ENCODE results near the gene THAP6.
"Not testable (repeated sequence)": the region's sequence is repeated elsewhere in the genome, so short reads cannot be mapped to it uniquely, and the experiment has no call there.

The THAP6 gene

DNA sequence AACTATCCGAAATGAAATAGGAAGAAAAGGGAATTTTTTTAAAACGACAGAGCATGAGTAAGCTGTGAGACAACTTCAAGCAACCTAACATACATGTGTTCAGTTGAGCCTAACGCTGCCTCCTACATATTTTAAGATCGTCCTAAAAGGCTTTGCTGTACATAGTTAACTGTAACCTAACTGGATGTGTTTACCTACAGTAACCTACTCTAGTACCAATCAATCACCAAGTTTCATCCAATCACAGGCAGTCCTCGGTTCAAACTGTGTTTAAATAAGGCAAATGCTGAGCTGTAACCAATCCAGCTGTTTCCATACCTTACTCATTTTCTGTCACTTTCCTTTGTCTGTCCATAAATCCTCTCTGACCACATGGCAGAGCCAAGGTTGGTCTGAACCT is 17.1 kb upstream of the THAP6 start:
- Histone ChIP-seq H3K36me3 (ENCODE audit: low read depth) (peaks cover 64% of the 10 kb centered on the region), H3K27ac (ENCODE audit: poor library complexity, severe bottlenecking) (no peak overlapping the region), H3K4me3 (ENCODE audit: severe bottlenecking) (no peak overlapping the region), H3K27me3 (ENCODE audit: insufficient read depth, poor library complexity, severe bottlenecking) (no peaks in the 10 kb centered on the region), H3K9me3 (ENCODE audit: severe bottlenecking) (peaks cover 4% of the 10 kb centered on the region), H3K4me1 (ENCODE audit: insufficient read depth, poor library complexity, severe bottlenecking) (peaks cover 6% of the 10 kb centered on the region)
- TF ChIP-seq, protein P1, sequence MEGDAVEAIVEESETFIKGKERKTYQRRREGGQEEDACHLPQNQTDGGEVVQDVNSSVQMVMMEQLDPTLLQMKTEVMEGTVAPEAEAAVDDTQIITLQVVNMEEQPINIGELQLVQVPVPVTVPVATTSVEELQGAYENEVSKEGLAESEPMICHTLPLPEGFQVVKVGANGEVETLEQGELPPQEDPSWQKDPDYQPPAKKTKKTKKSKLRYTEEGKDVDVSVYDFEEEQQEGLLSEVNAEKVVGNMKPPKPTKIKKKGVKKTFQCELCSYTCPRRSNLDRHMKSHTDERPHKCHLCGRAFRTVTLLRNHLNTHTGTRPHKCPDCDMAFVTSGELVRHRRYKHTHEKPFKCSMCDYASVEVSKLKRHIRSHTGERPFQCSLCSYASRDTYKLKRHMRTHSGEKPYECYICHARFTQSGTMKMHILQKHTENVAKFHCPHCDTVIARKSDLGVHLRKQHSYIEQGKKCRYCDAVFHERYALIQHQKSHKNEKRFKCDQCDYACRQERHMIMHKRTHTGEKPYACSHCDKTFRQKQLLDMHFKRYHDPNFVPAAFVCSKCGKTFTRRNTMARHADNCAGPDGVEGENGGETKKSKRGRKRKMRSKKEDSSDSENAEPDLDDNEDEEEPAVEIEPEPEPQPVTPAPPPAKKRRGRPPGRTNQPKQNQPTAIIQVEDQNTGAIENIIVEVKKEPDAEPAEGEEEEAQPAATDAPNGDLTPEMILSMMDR (IDR thresholded peaks at IDR 0.05; ENCODE audit: poor library complexity, severe bottlenecking) = no peak
- peak; percentile 40 for ATAC-seq (ENCODE audit: low read depth)
- DNase-seq (ENCODE audit: low spot score) = no peak

DNA sequence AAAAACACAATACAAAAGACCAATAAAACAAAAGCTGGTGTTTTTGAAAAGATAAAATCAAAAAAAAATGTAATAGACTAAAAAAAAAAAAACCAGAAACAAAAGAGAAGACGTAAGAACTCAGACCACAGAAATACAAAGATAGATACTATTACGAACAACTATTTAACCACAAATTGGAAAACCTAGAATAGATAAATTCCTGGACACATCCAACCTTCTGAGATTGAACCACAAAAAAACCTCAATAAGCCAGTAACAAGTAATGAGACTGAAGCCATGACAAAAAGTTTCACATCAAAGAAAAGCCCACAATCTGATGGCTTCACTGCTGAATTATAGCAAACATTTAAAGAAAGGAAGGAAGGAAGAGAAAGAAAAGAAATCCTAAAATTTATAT is 16.2 kb upstream of the THAP6 start:
- Histone ChIP-seq H3K27ac (ENCODE audit: poor library complexity, severe bottlenecking) (no peak overlapping the region), H3K4me3 (ENCODE audit: severe bottlenecking) (no peak overlapping the region), H3K36me3 (ENCODE audit: low read depth) (peaks cover 64% of the 10 kb centered on the region), H3K4me1 (ENCODE audit: insufficient read depth, poor library complexity, severe bottlenecking) (peaks cover 6% of the 10 kb centered on the region), H3K27me3 (ENCODE audit: insufficient read depth, poor library complexity, severe bottlenecking) (no peaks in the 10 kb centered on the region), H3K9me3 (ENCODE audit: severe bottlenecking) (peaks cover 4% of the 10 kb centered on the region)
- TF ChIP-seq, protein P1 (IDR thresholded peaks at IDR 0.05; ENCODE audit: poor library complexity, severe bottlenecking) = no peak
- no peak for DNase-seq (ENCODE audit: low spot score)
- no peak for ATAC-seq (ENCODE audit: low read depth)

DNA sequence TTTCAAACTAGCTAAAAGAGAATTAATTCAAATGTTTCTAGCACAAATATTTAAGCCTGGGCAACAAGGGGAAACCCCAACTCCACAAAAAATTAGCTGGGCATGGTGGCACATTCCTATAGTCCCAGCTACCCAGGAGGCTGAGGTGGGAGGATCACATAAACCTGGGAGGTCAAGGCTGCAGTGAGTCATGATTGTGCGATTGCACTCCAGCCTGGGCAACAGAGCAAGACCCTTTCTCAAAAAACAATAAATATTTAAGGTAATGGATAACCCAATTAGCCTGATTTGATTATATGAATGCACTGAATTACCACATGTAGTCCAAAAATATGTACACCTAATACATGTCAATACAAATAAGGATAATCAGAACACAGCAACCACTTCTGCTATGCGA is 14.4 kb upstream of the THAP6 start:
- ATAC-seq (ENCODE audit: low read depth) (no peak), DNase-seq (ENCODE audit: low spot score) (no peak)
- peaks cover 58% of the 10 kb centered on the region for H3K36me3 ChIP-seq (ENCODE audit: low read depth)

DNA sequence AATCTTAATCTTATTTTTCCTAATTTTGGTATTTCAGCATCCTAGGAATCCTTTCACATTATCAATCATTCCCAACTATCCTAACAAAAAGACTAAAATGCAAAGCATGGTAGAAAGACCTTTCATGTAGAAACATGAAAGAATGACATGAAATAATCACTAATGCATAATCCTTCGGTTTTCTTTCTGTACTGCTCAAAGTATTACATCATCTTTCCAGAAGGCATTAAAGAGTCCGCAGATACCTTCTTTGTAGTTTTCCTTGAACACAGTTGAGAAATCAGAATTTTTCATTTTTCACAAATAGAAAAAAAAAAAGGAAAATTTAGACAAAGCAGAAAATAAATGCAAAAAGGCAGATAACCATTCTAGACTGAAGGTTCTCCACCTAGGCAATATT is 11.6 kb upstream of the THAP6 start:
- H3K27ac ChIP-seq (ENCODE audit: poor library complexity, severe bottlenecking) = no peak overlapping the region
- H3K4me3 ChIP-seq (ENCODE audit: severe bottlenecking) = no peak overlapping the region
- peaks cover 4% of the 10 kb centered on the region for H3K9me3 ChIP-seq (ENCODE audit: severe bottlenecking)
- no peaks in the 10 kb centered on the region for H3K27me3 ChIP-seq (ENCODE audit: insufficient read depth, poor library complexity, severe bottlenecking)
- H3K4me1 ChIP-seq (ENCODE audit: insufficient read depth, poor library complexity, severe bottlenecking) = no peaks in the 10 kb centered on the region
- TF ChIP-seq, protein P1 (IDR thresholded peaks at IDR 0.05; ENCODE audit: poor library complexity, severe bottlenecking) = no peak
- DNase-seq (ENCODE audit: low spot score) = no peak
- peaks cover 82% of the 10 kb centered on the region for H3K36me3 ChIP-seq (ENCODE audit: low read depth)
- no peak for ATAC-seq (ENCODE audit: low read depth)

More for the DNA sequence above, 14.4 kb upstream of the THAP6 start:
- TF ChIP-seq, protein P1 (IDR thresholded peaks at IDR 0.05; ENCODE audit: poor library complexity, severe bottlenecking) = no peak
- H3K27me3 ChIP-seq (ENCODE audit: insufficient read depth, poor library complexity, severe bottlenecking) = no peaks in the 10 kb centered on the region
- no peak overlapping the region for H3K27ac ChIP-seq (ENCODE audit: poor library complexity, severe bottlenecking)
- no peak overlapping the region for H3K4me3 ChIP-seq (ENCODE audit: severe bottlenecking)
- H3K9me3 ChIP-seq (ENCODE audit: severe bottlenecking) = peaks cover 4% of the 10 kb centered on the region
- peaks cover 3% of the 10 kb centered on the region for H3K4me1 ChIP-seq (ENCODE audit: insufficient read depth, poor library complexity, severe bottlenecking)

DNA sequence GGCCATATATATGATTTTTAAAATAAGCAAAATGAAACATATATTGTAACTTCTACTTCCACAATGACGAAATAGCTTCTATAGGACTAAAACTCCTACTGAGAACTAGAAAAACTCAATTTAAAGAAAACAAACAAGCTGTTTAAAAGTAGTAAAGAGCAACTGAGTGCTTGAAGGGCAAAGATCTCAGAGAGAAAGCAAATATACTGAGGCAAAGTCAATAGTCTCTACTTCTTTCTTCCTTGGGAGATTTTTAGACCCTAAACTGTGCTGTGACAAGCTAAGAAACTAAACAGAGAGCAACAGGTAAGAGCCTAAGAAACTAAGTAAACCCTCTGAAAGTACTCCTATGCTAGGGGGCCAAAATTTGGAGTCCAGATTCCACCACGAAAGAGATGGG is 8.6 kb upstream of the THAP6 start:
- Histone ChIP-seq H3K4me3 (ENCODE audit: severe bottlenecking) (no peak overlapping the region), H3K36me3 (ENCODE audit: low read depth) (peaks cover 85% of the 10 kb centered on the region), H3K27me3 (ENCODE audit: insufficient read depth, poor library complexity, severe bottlenecking) (no peaks in the 10 kb centered on the region), H3K4me1 (ENCODE audit: insufficient read depth, poor library complexity, severe bottlenecking) (no peaks in the 10 kb centered on the region), H3K9me3 (ENCODE audit: severe bottlenecking) (no peaks in the 10 kb centered on the region), H3K27ac (ENCODE audit: poor library complexity, severe bottlenecking) (no peak overlapping the region)
- DNase-seq (ENCODE audit: low spot score) = no peak
- TF ChIP-seq, protein P1 (IDR thresholded peaks at IDR 0.05; ENCODE audit: poor library complexity, severe bottlenecking) = no peak
- ATAC-seq (ENCODE audit: low read depth) = no peak

DNA sequence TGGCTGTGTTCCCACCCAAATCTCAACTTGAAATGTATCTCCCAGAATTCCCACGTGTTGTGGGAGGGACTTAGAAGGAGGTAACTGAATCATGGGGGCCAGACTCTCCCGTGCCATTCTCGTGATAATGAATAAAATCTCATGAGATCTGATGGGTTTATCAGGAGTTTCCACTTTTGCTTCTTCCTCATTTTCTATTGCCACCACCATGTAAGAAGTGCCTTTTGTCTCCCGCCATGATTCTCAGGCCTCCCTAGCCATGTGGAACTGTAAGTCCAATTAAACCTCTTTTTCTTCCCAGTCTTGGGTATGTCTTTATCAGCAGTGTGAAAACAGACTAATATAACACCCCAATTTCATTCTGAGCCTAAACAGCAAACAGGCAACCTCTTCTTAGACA is 4.7 kb upstream of the THAP6 start:
- DNase-seq (ENCODE audit: low spot score); ATAC-seq (ENCODE audit: low read depth): not testable (repeated sequence)

More for the DNA sequence above, 4.7 kb upstream of the THAP6 start:
- H3K4me3 ChIP-seq (ENCODE audit: severe bottlenecking); H3K9me3 ChIP-seq (ENCODE audit: severe bottlenecking); H3K27me3 ChIP-seq (ENCODE audit: insufficient read depth, poor library complexity, severe bottlenecking); H3K27ac ChIP-seq (ENCODE audit: poor library complexity, severe bottlenecking): not testable (repeated sequence)
- Histone ChIP-seq H3K4me1 (ENCODE audit: insufficient read depth, poor library complexity, severe bottlenecking) (peaks cover 19% of the 10 kb centered on the region), H3K36me3 (ENCODE audit: low read depth) (peaks cover 56% of the 10 kb centered on the region)
